Right lobe of liver (tissue), 6 donors: ENCODE results near the gene PSIP1. TPM values are rescaled to one million over a fixed set of nuclear protein-coding genes. Genes with fewer than 3 reads are reported as not detected.

Experiments
- ATAC-seq, 4 donors: fragments of 200-7000 bp; cut with Tn5 transposase; one replicate each; pipeline ENCODE4 v1.9.1; 2020; ENCODE audit warnings: mild to moderate bottlenecking in 4 of 4, moderate library complexity in 4 of 4
- DNase-seq, 3 donors: peaks; one replicate each; pipeline ENCODE4 v3.0.0-alpha.2; 2020
- H3K27ac ChIP-seq, 3 donors: fragments of 200-600 bp; one replicate each; pipeline ENCODE4 v1.8.0; 2022
- H3K27me3 ChIP-seq, 2 donors: fragments of 200-600 bp; one replicate each; pipeline ENCODE4 v1.8.0; 2022
- H3K36me3 ChIP-seq, 4 donors: fragments of 200-600 bp; sonication (generic) in 1 of 4; one replicate each; pipeline versions ENCODE4 v1.5.1 to v1.8.0; 2017 to 2022; ENCODE audit warnings: control low read depth in 1 of 4
- H3K4me1 ChIP-seq, 4 donors: fragments of 200-600 bp; sonication (generic) in 1 of 4; one replicate each; pipeline versions ENCODE4 v1.5.1 to v1.8.0; 2017 to 2022; ENCODE audit warnings: control low read depth in 1 of 4
- H3K4me3 ChIP-seq, 3 donors: fragments of 200-600 bp; one replicate each; pipeline ENCODE4 v1.8.0; 2022
- H3K9me3 ChIP-seq, 4 donors: fragments of 200-600 bp; sonication (generic) in 1 of 4; one replicate each; pipeline versions ENCODE4 v1.5.1 to v1.8.0; 2017 to 2022; ENCODE audit warnings: control low read depth in 1 of 4
- CTCF ChIP-seq, 4 donors: fragments of 200-600 bp in 3 of 4; fragments of 450-650 bp in 1 of 4; IDR thresholded peaks; one replicate each; pipeline versions ENCODE4 v1.5.1 to v1.8.0; 2016 to 2022; ENCODE audit warnings: antibody characterized with exemption in 4 of 4, mild to moderate bottlenecking in 2 of 4
- POLR2A ChIP-seq: fragments of 450-650 bp; IDR thresholded peaks from one replicate; pipeline ENCODE4 v1.6.1; 2017; ENCODE audit warnings: antibody characterized with exemption, mild to moderate bottlenecking
- WGBS: methylation state at CpG from one replicate; pipeline ENCODE4 v1.1.6; 2018; ENCODE audit warnings: low coverage, low lambda C conversion rate; ENCODE audit not compliant: insufficient coverage; ENCODE audit errors: missing lambda C conversion rate; 5-methylcytosine and 5-hydroxymethylcytosine counted together
- intact Hi-C, 2 donors: fragments of 100-400 bp; cut with DNase I; formaldehyde crosslinking; loops; one replicate each; pipeline versions ENCODE4 v1.11.2 to v1.14.1; 2022
- small RNA-seq, 2 experiments: library from RNA; depleted of rRNA; stranded (forward); fragments of <200 nt; gene quantifications; one replicate each; pipeline ENCODE3, GENCODE V24; 2016
- total RNA-seq, 6 experiments: library from RNA; depleted of rRNA in 2 of 6; stranded (reverse); fragments of >200 nt in 2 of 6; fragmentation: NEBNext Ultra II Directional in 3 of 6; extraction: Animal tissue kit (Norgen Biotek cat#: 25700) in 3 of 6; gene quantifications; one replicate each; pipeline versions ENCODE4 v1.1.0 to v1.2.4, GENCODE V29; 2016 to 2023
- donor health status: DM: no; HTN: yes; CAD: no.
- donor health status: DM: no; HTN: no; CAD: no.
- donor health status: DM: no; HTN: no; CAD: no.
- donor health status: DM: no; HTN: yes; CAD: no.
- donor health status: DM: no; HTN: yes; CAD: no.

Gene PSIP1
- total RNA-seq, 6 experiments from 2014 or later: 8.4 to 19.0 (median 12.0) TPM

GRCh38 chr9:15421532-15421931 is 89.2 kb downstream of the PSIP1 start:
- 79% methylated on average over 3 of the region's 6 CpGs for WGBS

GRCh38 chr9:15420796-15421195 is 90.0 kb downstream of the PSIP1 start:
- Histone ChIP-seq H3K4me3 (no peak overlapping the region), H3K27ac (no peak overlapping the region), H3K27me3 (no peaks in the 10 kb centered on the region), H3K36me3 (peaks cover 0 to 12% (median 0%) of the 10 kb centered on the region in 4 donors), H3K9me3 (no peaks in the 10 kb centered on the region), H3K4me1 (peaks cover 0 to 10% (median 0%) of the 10 kb centered on the region in 4 donors)
- no peak for TF ChIP-seq CTCF (IDR thresholded peaks at IDR 0.05)
- TF ChIP-seq POLR2A: no peak
- DNase-seq (no peak), ATAC-seq (no peak)
- 38% methylated on average over 5 of the region's 5 CpGs for WGBS
- intact Hi-C loops: no loop called here

More at GRCh38 chr9:15421532-15421931, 89.2 kb downstream of the PSIP1 start:
- H3K27ac ChIP-seq: no peak overlapping the region
- no peaks in the 10 kb centered on the region for H3K27me3 ChIP-seq
- no peak overlapping the region for H3K4me3 ChIP-seq
- peaks cover 0 to 13% (median 0%) of the 10 kb centered on the region in 4 donors for H3K36me3 ChIP-seq
- TF ChIP-seq CTCF (IDR thresholded peaks at IDR 0.05): no peak
- no peaks in the 10 kb centered on the region for H3K9me3 ChIP-seq
- intact Hi-C loops: no loop called here
- no peak for ATAC-seq
- no peak for DNase-seq
- H3K4me1 ChIP-seq: peaks cover 0 to 10% (median 0%) of the 10 kb centered on the region in 4 donors

- intact Hi-C loops: loop anchor here in 1 of 2 donors (10.0 kb wide), 1 partner anchor 313 kb away; no protein-coding TSS in a partner anchor
- no peaks in the 10 kb centered on the region for H3K27me3 ChIP-seq
- WGBS: 100% methylated on average over 1 of the region's 6 CpGs
Observed at GRCh38 chr9:15417626-15418025, 93.1 kb downstream of the PSIP1 start.

GRCh38 chr9:15416880-15417279 is 93.9 kb downstream of the PSIP1 start:
- 28% methylated on average over 2 of the region's 2 CpGs for WGBS
- peak in 1 of 3 donors; percentile 52 for DNase-seq
- ATAC-seq: peak; percentile 84 to 94 (median 89)
- no peak overlapping the region for H3K4me3 ChIP-seq
- H3K4me1 ChIP-seq: no peaks in the 10 kb centered on the region
- intact Hi-C loops: loop anchor here in 1 of 2 donors (10.0 kb wide), 1 partner anchor 312 kb away; no protein-coding TSS in a partner anchor
- H3K36me3 ChIP-seq: no peaks in the 10 kb centered on the region
- no peaks in the 10 kb centered on the region for H3K27me3 ChIP-seq
- H3K9me3 ChIP-seq: no peaks in the 10 kb centered on the region
- no peak for TF ChIP-seq POLR2A
- TF ChIP-seq CTCF (IDR thresholded peaks at IDR 0.05): peak; percentile 39 to 58 (median 48)
- H3K27ac ChIP-seq: no peak overlapping the region

More at GRCh38 chr9:15417626-15418025, 93.1 kb downstream of the PSIP1 start:
- no peak overlapping the region for H3K27ac ChIP-seq
- H3K9me3 ChIP-seq: no peaks in the 10 kb centered on the region
- TF ChIP-seq POLR2A (no peak), CTCF (IDR thresholded peaks at IDR 0.05) (no peak)
- no peak overlapping the region for H3K4me3 ChIP-seq
- DNase-seq: no peak
- ATAC-seq: no peak
- H3K36me3 ChIP-seq: no peaks in the 10 kb centered on the region
- H3K4me1 ChIP-seq: no peaks in the 10 kb centered on the region

Small RNA genes within 50 kb of the gene (small RNA-seq; reads per million reads assigned to genes)
- 0 reads per million in 2 experiments for gene AL513423.1
- gene RN7SL98P: 0 reads per million in 2 experiments
- gene RNU6-246P: 0 reads per million in 2 experiments
- gene RNU6-319P: 0 reads per million in 2 experiments

Other genes with a start within 250 kb of the PSIP1 start
- gene TTC39B, start 203.8 kb downstream of the PSIP1 start, total RNA-seq: 1 to 10 TPM; 4.5 to 9.9 (median 7.6) TPM
- 10 to 100 TPM in 5 of 6 experiments, 1 to 10 TPM in 1; 9.6 to 13.5 (median 13.3) TPM for gene SNAPC3, start 88.1 kb downstream of the PSIP1 start, total RNA-seq
- under 1 TPM; 0.42 to 0.80 (median 0.45) TPM for gene CCDC171, start 42.1 kb upstream of the PSIP1 start, total RNA-seq